Calu3 (cell line): Measurements from ENCODE around the gene RAPGEF6. TPM values are rescaled to one million over a fixed set of nuclear protein-coding genes. Genes with fewer than 3 reads are reported as not detected.

Experiments used
- BruUV-seq: library from RNA; stranded (reverse); fragments of 400-500 nt; replicated peaks from 2 replicates; lab custom pipeline; 2021; lab: Mats Ljungman, UMichigan
- CTCF ChIA-PET: fragments of 300-600 bp; sonication (Branson Sonifier 250); formaldehyde crosslinking; loops from one replicate; lab custom pipeline; 2022; ENCODE audit warnings: antibody characterized with exemption; lab: Charles Lee
- DNase-seq: peaks from one replicate; pipeline ENCODE4 v3.0.0; 2022
- H3K27ac Mint-ChIP-seq: one replicate; pipeline ENCODE4 v1.8.0; 2022; ENCODE audit warnings: mixed read lengths; ENCODE audit not compliant: unreplicated experiment
- H3K27me3 Mint-ChIP-seq: one replicate; pipeline ENCODE4 v1.8.0; 2022; ENCODE audit warnings: mixed read lengths; ENCODE audit not compliant: unreplicated experiment
- H3K36me3 Mint-ChIP-seq: one replicate; pipeline ENCODE4 v1.8.0; 2022; ENCODE audit warnings: mild to moderate bottlenecking, moderate library complexity, mixed read lengths; ENCODE audit not compliant: insufficient read depth, unreplicated experiment
- H3K4me1 Mint-ChIP-seq: one replicate; pipeline ENCODE4 v1.8.0; 2022; ENCODE audit warnings: mild to moderate bottlenecking, low read depth, mixed read lengths; ENCODE audit not compliant: unreplicated experiment
- H3K4me3 Mint-ChIP-seq: one replicate; pipeline ENCODE4 v1.8.0; 2022; ENCODE audit warnings: mild to moderate bottlenecking, low read depth, moderate library complexity, mixed read lengths; ENCODE audit not compliant: unreplicated experiment
- H3K9me3 Mint-ChIP-seq: one replicate; pipeline ENCODE4 v1.8.0; 2022; ENCODE audit warnings: low read depth, mixed read lengths; ENCODE audit not compliant: unreplicated experiment
- CTCF ChIP-seq: fragments of 200-600 bp; IDR thresholded peaks from one replicate; pipeline ENCODE4 v1.8.0; 2022; ENCODE audit warnings: antibody characterized with exemption; ENCODE audit not compliant: unreplicated experiment
- intact Hi-C: fragments of 100-400 bp; cut with micrococcal nuclease; formaldehyde crosslinking; loops from one replicate; pipeline ENCODE4 v1.10.0; 2022; ENCODE audit not compliant: unreplicated experiment
- total RNA-seq: library from RNA; stranded (reverse); gene quantifications from 2 replicates; pipeline ENCODE4 v1.2.3, GENCODE V29; 2022

Gene RAPGEF6
- total RNA-seq, 1 experiment from 2014 or later = 27.3 TPM

- Mint-ChIP-seq H3K9me3 (no peaks in the 10 kb centered on the region), H3K27me3 (no peaks in the 10 kb centered on the region), H3K27ac (no peak overlapping the region), H3K4me3 (no peak overlapping the region), H3K36me3 (peaks cover 59% of the 10 kb centered on the region), H3K4me1 (no peaks in the 10 kb centered on the region)
- DNase-seq = no peak
- BruUV-seq = no TSS peak
- TF ChIP-seq CTCF = no peak
- intact Hi-C loops = no loop called here
- CTCF ChIA-PET = no interaction called here
These were observed 239.0 kb downstream of the RAPGEF6 start for GRCh38 chr5:131396015-131396414.

DNA sequence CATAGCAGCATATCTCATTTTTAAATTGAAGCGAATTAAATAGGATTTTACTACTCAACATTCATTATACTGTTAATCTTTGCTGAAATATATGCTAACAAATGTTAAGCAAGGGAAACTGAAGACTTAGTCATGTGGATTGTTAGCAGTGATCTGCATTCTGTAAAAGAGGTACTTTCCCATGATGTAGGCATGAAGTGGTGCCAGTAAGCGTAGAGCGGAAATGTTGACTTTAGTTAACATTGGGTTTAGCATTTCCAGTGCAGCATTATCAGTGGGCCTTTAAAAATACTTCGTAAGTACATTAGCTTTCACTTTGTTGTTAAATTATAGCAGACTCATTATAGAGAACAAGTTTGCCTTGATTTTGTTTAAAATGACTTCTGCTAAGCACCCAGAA, 240.9 kb downstream of the RAPGEF6 start:
- TF ChIP-seq CTCF = no peak
- Mint-ChIP-seq H3K27me3 (no peaks in the 10 kb centered on the region), H3K9me3 (no peaks in the 10 kb centered on the region), H3K4me1 (no peaks in the 10 kb centered on the region), H3K4me3 (no peak overlapping the region), H3K36me3 (peaks cover 60% of the 10 kb centered on the region), H3K27ac (no peak overlapping the region)
- CTCF ChIA-PET = no interaction called here
- TSS peak; percentile 17 for BruUV-seq
- intact Hi-C loops = no loop called here
- no peak for DNase-seq

DNA sequence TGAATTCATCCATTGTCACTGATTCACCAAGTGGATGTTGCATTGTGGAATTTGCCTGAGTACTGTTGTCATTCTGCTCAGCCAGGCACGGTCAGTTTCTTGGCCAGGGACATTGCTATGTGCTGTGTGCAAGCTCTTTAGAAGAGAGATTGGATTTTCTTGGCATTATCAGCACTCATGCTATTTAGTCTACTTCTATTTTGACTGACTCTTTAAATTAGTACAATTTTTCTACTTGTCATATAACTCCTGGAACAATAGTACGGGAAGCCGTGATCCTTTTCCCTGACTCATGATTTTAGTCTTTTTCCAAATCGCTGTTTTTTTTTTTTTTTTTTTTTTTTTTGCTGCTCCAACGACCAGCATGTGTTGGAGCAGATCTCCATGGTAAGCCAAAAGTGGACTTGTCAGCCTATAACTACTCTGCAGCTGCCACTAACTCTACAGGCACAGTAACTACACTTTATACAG, 241.5 kb downstream of the RAPGEF6 start:
- intact Hi-C loops = no loop called here
- H3K36me3 Mint-ChIP-seq = peaks cover 62% of the 10 kb centered on the region
- no peak for DNase-seq
- H3K27ac Mint-ChIP-seq = no peak overlapping the region
- TF ChIP-seq CTCF = no peak
- no peaks in the 10 kb centered on the region for H3K27me3 Mint-ChIP-seq
- CTCF ChIA-PET = no interaction called here
- BruUV-seq = no TSS peak
- H3K4me1 Mint-ChIP-seq = no peaks in the 10 kb centered on the region
- no peak overlapping the region for H3K4me3 Mint-ChIP-seq
- H3K9me3 Mint-ChIP-seq = no peaks in the 10 kb centered on the region

DNA sequence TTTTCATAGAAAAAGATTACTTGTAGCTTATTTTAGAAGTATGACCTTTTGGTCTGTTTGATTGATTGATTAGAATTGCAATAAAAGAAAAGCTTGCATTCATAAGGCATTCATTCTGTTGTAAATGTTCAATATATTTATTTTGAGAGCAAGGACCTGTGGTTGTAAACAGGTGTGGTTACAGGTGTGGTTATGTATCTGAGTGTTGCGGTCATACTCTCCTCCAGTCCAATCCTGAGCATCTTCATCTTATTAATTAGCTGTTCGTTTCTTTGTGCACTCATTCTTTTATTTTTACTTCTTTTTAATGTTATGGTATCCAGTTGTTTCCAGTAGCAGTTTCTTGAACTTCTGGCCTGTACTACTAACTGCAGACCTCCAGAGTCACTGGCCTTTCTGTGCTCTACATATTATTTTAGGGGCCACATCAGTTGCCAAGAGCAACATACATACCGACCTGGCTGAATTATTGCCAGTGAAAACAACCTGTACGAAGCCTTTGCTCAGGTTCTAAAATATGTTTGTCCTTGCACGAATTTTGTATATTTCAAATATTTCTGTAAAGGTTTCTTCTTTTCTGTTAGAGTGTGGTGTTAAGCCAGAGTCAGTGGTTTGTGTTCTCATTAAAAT, 242.4 kb downstream of the RAPGEF6 start:
- no TSS peak for BruUV-seq
- Mint-ChIP-seq H3K4me1 (no peaks in the 10 kb centered on the region), H3K9me3 (no peaks in the 10 kb centered on the region), H3K27ac (no peak overlapping the region), H3K36me3 (peaks cover 68% of the 10 kb centered on the region), H3K27me3 (no peaks in the 10 kb centered on the region), H3K4me3 (no peak overlapping the region)
- CTCF ChIA-PET = no interaction called here
- DNase-seq = no peak
- intact Hi-C loops = no loop called here
- TF ChIP-seq CTCF = no peak
